ENCODE measurements around the gene MDGA2.

MDGA2 gene

GRCh38 chr14:47619392-47619791 lies 56.0 kb downstream of the MDGA2 start:
- no peak for DNase-seq (ENCODE audit: low read depth)

DNA sequence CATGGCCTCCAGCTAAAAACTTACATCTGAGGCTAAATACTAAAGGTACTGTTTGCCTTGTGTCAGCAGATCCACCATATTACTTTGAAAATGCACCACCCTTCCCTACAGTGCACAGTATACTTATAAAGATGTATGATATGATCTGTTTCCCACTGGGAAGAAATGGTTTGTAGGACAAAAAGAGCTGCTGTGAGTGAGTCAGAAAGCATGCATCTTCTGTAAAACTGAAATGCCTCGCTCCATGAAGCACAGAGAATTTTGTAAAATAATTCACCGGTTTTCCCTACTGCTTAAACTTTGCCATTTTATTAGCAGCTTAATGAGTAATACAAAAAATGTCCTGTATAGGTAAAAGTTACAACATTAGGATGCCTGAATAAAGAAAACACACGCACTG lies 68.8 kb downstream of the MDGA2 start:
- no peak for DNase-seq (ENCODE audit: low read depth)

DNA sequence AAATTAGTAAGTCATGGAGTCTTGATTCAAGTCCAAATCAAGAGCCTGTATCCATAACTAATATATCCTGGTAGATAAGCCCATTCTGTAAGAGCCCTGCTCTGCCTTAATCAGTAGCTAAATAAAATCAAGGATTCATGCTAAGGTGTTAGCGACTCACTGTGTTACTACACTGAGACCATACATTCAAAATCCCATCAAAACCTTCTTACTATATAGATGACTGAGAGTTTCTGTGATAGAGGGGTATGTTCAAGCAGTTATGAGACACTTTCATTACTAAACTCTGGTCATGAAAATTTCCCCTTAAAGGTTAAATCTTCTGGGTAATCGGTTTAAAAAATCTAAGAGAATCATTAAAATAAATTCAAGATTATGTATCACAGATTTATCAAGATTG lies 78.5 kb downstream of the MDGA2 start:
- no peak for DNase-seq (ENCODE audit: low read depth)

DNA sequence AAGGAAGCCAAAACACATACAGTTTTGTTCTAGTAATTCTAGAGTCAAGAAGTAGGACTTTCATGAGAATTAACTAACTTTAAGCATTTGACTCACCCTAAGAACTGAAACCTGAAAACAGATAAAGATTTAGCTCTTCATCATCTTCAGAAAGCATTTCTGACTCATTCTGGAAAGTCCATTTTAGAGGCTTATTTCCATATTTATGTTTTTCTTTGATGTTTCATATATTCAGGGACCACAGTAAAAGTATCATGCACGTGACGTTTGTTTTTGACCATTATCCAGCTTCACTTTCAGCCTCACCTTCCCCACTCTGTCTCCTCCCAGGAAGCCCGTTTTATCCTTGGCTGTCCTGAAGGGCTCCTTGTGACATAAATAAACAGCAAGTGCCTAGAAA lies 79.2 kb downstream of the MDGA2 start:
- no peak for DNase-seq (ENCODE audit: low read depth)

DNA sequence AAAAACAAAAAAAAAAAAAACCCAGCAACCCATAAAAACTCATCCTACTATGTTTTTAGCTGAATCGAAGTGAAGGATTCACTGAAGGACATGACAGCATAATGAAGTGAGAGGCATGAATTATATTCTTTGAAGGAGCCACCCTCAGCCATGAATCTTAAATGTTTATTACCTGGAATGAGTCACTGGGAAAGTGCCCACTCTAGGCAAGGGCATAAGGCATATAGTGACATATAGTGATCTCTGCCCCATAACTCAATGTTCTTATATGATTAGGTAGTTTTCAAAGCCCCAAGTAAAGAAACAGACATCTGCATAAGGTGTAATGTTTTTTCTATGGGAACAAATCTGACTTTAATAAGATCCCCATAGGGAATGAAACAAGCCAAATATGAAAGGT lies 79.9 kb downstream of the MDGA2 start:
- DNase-seq (ENCODE audit: low read depth): no peak

DNA sequence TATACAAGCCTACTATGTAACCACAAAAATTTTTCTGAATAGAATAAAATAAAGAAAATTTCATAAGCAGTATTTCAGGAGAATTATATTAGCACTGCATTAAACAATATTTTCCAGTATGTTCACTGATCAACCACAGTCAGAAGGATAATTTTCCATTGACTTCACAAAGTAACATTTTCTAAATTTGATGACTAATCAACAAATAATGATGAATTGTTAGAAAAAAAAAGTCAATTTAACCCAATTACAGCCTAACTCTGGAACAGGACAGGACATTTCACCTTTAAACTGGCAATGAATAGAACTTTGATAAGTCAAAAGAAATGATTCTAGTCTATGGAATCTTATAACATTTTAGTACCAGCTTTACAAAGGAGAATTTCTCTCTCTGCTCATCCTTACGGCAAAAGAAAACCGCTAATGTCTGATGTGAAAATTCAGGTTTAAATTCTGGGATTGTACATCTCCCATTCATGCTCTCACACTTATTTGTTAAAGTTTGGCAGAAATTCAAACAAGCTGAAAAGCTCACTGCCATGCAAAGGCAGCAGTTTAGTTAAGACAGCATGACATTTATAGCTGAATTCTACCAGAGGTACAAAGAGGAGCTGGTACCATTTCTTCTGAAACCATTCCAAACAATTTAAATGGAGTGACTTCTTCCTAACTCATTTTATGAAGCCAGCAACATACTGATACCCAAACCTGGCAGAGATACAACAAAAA lies 84.5 kb downstream of the MDGA2 start:
- no peak for DNase-seq (ENCODE audit: low read depth)

DNA sequence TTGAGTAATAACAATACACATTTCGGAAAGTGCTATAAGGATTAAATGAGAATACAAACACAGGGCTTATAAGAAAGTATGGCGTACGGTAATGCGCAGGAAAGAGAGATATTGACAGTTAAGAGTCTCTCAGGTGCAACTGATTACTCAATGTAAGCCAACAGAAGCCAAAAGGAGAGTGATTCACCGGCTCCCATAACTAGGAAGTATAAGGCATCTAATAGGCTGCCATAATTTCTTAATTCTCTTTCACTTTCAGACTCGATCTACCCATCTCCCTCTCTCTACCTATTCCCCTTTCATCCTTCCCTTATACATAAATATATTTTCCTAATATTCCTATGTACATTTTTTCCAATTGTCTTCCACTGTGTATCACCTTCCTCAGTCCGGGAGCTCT lies 90.0 kb downstream of the MDGA2 start:
- DNase-seq (ENCODE audit: low read depth): no peak

DNA sequence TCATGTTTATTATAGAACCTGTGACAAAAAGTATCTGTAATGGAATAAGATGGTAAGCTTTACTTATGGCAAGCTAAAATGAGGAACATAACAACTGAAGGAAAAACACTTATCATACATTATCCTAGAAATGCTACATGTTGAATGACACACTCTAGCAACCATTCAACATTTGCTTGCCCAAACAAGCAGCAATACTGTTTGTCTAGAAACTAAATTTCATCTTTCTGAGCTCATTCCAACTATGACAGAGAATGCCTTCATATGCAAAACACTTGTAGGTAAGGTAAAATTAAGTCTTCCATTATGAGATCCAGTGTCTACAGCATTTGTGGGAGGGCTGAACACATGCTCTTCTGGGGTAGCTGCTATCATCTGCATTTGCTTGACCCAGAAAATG lies 108.1 kb downstream of the MDGA2 start:
- DNase-seq (ENCODE audit: low read depth): no peak

DNA sequence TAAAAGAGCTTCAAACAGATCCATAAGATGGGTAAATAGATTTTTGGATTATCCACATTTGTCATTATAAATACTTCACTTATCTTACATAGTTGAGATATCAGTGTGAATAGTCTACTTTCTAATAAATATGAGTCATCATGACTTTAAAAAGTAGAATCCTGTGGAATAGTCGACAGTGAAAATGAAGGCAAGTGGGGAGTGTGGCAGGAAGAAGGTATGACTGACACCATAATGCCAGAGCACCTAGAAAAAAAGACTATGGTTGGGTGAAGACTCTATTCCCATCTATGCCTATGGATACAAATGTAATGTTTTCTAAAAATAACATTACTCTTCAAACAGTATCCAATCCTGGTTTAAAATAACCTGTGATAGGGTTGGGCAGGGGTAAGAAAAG lies 117.5 kb downstream of the MDGA2 start:
- DNase-seq (ENCODE audit: low read depth): no peak

DNA sequence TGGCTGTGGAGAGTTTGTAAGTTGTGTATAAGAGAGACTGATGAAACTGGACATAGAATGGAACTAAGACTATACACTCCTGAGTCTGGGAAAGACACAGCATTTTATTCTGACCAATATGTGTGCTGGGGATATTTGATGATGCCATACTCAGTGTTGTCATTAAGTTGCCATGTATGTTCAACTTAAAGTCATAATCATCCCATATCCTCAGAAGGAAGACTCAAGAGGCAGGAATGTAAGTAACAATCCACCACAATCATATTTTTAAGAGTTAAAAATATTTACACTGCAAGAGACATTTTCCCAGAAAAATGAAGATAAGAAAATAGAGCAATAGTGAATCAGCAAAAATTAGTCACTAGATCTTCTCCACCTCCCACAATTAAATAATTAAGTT lies 120.1 kb downstream of the MDGA2 start:
- no peak for DNase-seq (ENCODE audit: low read depth)

GRCh38 chr14:47549886-47550285 lies 125.5 kb downstream of the MDGA2 start:
- no peak for DNase-seq (ENCODE audit: low read depth)

DNA sequence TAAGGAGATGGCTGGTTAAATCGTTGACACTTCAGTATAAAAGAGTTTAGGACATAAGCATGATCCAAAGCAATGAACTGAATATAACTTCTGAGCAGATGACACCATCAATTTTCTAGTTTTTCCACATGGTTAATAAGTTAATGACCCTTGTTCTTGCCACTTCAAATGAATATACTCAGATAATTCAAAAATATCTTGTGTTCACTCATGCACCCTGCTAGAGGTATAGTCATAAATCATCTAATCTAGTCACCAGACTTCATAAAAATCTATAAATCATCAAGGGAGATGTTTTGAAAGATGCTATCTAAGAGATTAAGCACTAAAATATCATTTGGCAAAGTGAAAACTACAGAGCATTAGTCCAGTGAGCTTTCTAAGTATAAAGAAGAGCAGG lies 131.9 kb downstream of the MDGA2 start:
- no peak for DNase-seq (ENCODE audit: low read depth)

DNA sequence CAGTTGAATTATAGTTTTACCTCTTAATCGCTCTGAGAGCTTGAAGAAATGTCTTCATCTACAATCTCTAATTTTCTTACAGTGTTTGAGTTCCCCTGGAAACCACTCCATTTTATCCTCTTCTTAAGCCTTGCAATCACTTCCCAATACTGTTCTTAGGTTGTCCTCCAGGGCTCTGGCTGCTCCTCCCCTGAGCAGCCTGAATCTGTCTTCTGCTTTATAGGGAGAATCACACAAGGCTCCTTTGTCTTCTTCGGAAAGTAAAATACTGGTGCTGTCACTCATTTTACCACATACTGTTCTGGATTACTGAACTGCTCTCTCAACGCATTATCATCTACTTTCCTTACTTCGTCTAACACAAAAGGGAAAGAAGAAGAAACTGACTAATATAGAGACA lies 133.7 kb downstream of the MDGA2 start:
- DNase-seq (ENCODE audit: low read depth): no peak

GRCh38 chr14:47539031-47539461 lies 136.4 kb downstream of the MDGA2 start:
- DNase-seq (ENCODE audit: low read depth): no peak

DNA sequence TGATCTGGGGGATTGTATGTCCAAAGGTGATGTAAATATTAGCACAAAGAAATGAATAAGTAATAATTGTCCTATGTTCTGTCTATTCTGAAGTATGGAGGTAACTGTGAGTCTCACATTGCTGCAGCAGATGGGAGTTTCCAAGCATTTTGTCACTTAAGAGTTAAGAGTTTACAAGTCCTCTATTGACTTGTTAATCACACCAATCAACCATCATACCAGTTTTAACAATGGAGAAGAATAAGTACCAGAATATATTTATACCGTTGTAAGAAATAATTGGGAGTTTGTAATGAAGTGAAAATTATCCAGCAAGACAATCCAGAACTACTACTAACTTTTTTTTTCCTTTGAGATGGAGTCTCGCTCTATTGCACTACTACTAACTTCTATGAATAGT lies 139.1 kb downstream of the MDGA2 start:
- no peak for DNase-seq (ENCODE audit: low read depth)

DNA sequence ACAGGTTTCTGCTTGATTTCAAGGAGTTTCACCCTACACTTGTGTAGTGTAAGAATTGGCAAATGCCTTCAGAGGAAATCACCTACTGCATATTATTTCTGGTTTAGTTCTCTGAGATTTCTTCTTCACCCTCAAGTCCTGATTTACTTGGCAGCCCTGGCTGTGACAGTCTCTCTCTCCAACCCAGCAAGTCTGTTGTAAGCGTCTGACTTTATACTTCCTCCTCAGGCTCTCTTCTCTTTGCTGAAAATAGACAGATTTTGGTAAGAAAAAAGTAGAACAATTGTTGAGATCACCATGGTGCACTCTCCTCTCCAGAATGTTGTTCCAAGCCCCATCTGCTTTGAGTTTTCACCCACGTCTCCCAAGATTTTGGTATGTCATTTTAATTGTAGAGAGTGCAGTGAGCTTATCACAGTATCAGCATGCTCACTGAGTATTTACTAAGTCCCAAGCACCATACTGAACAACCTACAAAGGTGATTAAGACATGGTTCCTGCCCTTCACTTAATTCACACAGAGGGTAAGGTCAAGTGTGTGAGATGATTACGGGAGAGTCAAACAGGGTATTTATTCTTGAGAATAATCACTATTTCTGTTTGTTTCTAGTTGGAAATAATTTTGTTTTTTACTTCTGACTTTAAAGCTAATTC lies 148.7 kb downstream of the MDGA2 start:
- DNase-seq (ENCODE audit: low read depth): no peak

- no peak for DNase-seq (ENCODE audit: low read depth)
Observed at GRCh38 chr14:47524524-47524923, 150.9 kb downstream of the MDGA2 start.

DNA sequence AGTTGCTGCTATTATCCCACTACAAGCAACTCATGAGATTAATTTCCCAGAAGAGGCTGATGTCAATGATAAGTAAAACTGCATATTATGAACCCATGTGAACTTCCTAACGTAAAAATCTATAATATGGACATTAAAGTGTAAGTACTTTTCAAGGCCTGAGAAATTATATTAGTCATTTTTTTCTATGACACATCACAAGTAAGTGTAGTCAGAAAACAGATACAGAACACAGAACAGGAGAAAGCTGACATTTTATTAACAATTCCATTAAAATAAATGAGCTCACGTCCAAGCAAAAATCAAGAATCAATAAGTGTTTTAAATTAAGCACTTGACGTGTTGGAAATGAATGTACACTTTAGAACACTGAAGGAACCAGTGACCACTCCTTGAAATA lies 155.0 kb downstream of the MDGA2 start:
- DNase-seq (ENCODE audit: low read depth): no peak

DNA sequence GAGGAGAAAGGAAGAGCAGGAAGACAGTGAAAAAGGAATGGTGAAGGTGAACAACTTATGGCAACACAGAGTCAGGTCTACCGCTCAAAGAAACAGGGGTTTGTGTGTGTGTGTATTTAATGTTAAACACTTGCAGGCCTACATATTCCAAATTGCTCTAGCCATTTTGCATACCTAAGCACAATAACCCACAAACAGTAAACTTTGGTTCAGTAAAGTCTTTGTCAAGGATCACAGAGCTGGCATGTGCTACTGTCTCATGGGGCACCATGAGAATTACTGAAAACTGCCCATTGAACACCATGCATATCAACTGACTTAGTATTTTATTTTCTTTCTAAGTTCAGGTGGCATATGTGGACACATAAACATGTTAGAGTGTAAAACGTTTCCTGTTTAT lies 163.6 kb downstream of the MDGA2 start:
- no peak for DNase-seq (ENCODE audit: low read depth)

DNA sequence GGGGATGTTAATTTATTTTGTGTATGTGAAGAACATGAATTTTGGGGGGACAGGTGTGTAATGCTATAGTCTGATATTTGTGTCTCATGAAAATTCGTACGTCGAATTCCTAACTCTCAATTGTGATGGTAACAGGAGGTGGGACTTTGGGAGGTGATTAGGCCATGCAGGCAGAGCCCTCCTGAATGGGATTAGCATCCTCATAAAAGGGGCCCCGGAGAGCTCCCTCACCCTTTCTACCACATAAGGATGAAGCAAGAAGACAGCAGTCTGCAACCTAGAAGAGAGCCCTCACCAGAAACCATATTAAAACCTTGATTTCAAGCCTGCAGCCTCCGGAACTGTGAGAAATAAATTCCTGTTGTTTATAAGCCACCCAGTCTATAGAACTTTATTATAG lies 165.4 kb downstream of the MDGA2 start:
- DNase-seq (ENCODE audit: low read depth): no peak

- DNase-seq (ENCODE audit: low read depth): no peak
Observed at GRCh38 chr14:47507861-47508260, 167.5 kb downstream of the MDGA2 start.

- DNase-seq (ENCODE audit: low read depth): no peak
Observed at GRCh38 chr14:47500369-47500768, 175.0 kb downstream of the MDGA2 start.

- DNase-seq (ENCODE audit: low read depth): no peak
Observed at GRCh38 chr14:47490766-47491165, 184.6 kb downstream of the MDGA2 start.

DNA sequence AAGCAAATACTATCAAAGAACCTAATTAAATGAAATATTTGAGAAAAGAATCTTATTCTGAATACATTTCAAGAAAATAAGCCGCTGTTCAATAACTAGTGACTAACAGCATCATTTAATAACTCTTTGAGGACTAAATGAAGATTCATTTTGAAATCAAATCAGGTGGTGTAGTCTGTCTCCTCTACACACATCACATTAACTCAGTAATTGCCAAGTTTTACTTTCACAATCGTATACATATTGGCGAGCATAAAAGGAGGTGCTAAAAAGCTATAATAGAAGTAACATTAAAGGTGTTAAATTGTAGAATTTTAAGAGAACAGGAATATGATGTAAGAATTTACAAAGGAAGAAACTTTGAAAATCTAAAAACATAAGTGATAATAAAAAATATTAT lies 185.1 kb downstream of the MDGA2 start:
- no peak for DNase-seq (ENCODE audit: low read depth)

Measured in activated T-cell treated with anti-CD3 and anti-CD28 coated beads for 24 hours (primary cell).